ENCODE measurements around the gene KCNH1.
"Not testable (repeated sequence)": the region's sequence is repeated elsewhere in the genome, so short reads cannot be mapped to it uniquely, and the experiment has no call there.

The KCNH1 gene

DNA sequence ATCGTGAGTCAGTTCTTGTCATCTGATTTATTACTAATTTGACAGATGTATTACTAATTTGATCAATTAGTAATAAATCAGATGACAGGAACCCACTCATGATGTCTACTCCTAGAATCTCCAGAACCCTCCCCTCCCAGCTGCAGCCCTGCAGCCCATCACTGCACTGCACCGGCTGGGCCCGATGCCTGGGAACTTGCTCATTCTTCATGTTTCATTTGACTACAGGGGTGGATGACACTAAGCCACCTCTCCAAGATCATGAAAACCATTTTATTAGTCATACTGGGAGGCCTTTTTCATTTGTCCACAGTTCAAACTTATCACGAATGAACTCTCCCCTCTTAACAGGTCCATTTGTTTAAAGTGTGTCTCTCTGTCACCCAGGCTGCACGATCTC is 41.0 kb downstream of the KCNH1 start:
- no peak for DNase-seq

DNA sequence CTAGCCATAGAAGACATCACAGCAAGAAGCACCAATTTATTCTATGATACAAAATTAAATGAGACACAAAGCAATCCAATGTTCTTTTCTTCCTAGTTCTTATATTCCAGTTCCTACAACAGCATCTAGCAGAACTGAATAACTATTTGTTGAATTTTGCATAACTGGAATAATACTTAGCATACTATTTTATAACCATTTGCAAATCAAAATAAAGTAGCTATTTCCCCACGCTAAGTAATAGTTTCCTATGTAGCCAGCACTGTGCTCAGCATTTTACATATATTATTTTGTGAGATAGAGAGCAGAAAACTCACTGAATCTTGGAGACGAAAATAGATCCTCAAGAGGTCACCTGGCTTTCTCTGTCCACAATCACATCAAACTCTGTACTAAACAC is 42.1 kb downstream of the KCNH1 start:
- no peak for DNase-seq

DNA sequence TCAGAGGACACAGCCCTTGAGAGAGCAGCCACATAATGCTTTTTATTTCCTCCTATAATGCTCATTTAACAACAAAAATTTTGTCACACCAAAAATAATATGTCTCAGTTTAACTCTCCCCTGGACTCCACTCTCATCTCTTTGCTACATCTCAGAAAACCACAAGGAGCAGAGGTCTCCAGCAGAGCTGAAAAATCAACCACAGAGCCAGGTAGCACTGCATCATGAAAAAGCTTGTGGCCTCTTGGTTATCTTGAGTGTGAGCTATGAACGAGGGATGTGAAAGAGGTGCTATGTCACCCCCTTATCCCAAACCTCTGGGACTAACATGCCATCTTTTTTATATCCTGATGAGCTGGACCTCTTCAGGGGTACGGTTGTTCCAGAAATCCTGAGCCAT is 44.4 kb downstream of the KCNH1 start:
- DNase-seq: no peak

DNA sequence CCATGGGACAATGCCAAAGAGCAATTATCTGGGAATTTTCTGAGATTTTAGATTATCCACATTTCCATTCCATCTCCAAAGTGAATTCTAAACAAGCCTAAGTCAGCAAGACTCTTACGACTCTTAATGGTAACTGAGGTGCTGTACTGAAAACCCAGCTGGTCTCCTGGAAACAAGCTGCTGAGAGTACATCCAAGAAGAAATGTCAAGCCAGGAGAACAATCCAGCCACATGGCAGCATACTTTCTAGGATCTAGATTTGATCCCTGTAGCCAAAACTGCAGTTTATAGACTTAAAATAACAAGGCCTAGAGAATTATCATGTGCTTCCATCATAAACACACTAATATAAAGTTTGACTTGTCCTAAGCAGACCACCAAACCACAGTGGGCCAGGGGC is 45.8 kb downstream of the KCNH1 start:
- no peak for DNase-seq

DNA sequence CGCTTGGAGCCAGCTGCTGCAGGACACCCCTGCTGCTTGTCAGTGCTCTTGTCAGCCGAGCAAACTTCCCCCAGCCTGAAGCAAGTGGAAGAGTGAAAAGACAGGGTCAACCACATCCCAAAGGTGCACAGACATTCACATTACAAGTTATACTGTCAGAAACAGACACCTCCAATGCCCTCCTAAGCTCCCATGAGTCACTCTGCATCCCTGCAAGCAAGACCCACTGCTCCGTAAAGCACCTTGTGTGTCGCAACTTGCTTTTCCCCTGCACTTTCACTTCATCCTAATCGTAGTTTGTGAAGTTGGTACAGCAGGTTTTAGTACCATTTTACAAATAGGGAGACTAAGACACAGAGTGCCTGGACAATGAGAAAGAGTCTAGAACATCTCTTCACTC is 51.1 kb downstream of the KCNH1 start:
- no peak for DNase-seq

DNA sequence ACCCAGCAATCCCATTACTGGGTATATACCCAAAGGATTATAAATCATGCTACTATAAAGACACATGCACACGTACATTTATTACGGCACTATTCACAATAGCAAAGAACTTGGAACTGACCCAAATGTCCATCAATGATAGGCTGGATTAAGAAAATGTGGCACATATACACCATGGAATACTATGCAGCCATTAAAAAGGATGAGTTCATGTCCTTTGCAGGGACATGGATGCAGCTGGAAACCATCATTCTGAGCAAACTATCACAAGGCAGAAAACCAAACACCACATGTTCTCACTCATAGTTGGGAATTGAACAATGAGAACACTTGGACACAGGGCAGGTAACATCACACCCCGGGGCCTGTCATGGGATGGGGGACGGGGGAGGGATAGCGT is 52.5 kb downstream of the KCNH1 start:
- not testable (repeated sequence) for DNase-seq

DNA sequence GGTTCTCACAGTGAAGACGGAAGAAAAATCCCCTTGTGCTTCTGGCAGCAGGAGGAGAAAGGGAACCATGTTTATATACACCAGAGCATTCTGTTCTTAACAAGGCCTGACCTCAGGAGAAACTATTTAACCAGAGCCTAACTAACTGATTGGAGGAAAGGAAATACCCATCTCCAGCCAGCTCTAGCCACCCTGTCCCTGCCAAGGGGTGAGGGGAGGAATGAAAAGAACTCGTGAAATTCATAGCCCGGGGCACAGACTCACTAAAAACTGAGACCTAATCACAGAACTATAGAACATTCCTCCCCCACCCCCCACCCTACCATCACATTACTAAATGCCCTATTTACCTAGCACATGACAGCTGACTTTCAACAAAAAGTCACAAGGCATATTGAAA is 65.0 kb downstream of the KCNH1 start:
- DNase-seq: peak; percentile 29

DNA sequence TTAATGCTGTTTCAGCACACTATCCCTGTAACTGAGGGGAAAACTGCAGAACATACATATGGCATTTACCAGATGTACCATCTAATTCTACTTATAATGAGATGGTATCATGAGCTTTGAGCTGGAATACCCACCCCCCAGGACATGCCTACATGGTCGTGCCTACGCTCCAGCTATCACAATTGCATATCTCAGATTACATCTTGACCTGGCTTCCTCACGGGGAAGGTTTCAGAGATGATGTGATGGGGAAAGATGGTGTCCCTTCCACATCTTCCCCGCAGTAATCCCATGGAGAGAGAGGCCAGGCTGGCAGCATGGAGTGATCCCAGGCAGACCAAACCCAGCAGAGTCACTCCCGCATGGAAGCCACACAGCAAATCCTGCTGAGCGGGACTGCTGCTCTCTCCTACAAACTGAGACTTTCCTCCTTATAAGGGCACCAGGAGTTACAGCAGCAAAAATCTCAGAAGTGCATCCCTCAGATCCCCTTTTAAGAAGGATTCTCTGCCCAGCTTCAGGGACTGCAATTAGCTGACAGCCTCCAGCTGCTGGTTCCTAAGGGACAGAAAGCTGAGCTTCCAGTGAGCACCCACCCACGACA is 67.1 kb downstream of the KCNH1 start:
- no peak for DNase-seq

DNA sequence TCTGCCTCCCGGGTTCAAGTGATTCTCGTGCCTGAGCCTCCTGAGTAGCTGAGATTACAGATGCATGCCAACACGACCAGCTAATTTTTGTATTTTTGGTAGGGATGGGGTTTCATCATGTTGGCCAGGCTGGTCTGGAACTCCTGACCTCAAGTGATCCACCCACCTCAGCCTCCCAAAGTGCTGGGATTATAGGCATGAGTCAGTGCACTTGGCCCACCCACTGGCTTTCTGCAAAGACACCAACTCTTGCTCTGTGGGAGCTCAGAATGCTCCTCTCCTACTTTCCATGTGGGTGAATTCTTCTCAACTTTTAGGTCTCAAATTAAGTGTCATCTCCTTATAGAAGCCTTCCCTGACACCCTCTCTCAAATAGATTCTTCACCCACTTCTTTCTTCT is 92.1 kb downstream of the KCNH1 start:
- DNase-seq: not testable (repeated sequence)

DNA sequence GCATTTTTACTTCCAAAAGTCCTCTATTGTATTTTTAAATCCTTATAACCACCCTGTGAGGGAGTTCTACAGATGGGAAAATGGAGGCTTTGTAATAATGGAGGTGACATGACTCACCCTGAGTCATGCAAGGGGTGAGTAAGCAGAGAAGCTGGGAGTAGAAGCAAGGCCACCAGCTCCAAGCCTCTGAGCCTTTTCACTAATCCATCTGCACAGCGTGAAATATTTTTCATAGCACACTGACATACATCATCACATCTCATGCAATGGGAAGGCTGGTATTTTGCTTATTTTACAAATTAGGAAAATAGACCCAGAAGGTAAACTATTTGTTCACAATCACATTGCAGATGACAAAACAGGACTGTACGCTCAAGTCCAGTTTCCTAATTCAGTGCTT is 96.9 kb downstream of the KCNH1 start:
- DNase-seq: no peak

DNA sequence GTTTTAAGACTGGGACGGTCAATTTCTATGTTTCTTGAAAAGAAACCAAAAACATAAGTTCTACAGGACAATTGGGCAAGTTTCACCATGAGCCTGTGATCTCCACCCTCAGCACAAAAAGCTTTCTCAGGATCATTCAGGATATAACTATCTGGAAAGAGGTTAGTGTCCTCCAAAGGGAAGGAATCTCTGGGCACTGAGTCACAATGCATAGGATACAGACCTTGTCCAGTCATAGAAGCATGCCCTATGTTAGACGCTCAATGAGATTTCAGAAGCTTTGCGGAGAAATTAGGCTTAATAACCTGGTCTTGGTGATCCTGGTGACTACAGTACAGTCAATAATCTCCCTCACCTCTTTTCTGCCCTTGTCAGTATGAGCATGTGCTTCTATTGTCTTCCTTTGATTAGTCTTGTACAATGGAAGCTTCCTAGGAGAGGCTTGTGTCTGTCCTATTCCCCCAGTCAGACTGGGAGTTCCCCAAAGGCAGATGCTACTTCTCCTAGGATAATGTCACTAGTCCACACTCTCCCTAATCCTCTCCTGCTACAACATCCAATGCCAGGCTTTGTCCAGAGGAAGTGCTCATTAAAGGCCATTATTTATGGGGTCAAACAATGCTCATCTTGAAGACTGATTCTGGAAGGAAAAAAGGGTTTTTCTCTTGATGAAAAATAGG is 97.4 kb downstream of the KCNH1 start:
- no peak for DNase-seq

DNA sequence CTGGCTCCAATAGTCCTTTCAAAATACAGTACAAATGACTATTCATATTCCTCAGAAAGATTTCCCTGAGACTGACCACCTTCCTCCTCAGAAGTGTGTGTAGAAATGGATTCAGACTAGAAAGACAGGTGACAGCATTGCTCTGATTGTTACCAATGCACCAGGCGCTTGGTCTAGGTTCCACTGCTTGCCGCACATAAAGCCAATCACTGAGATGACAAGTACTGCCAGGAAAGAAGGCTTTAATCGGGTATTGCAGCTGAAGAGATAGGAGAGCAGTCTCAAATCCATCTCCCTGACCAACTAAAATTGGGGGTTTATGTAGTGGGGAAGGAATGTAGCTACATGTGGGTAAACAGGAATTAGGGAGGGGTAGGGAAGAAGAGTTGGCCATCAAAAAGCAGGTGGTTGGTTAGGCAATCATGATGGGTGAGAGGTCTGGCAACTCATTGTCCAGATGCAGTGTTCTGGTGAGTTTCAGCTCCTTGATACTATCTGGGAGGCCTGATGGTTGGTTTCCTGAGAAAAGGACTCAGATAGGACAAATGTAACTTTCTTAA is 98.0 kb downstream of the KCNH1 start:
- DNase-seq: no peak

DNA sequence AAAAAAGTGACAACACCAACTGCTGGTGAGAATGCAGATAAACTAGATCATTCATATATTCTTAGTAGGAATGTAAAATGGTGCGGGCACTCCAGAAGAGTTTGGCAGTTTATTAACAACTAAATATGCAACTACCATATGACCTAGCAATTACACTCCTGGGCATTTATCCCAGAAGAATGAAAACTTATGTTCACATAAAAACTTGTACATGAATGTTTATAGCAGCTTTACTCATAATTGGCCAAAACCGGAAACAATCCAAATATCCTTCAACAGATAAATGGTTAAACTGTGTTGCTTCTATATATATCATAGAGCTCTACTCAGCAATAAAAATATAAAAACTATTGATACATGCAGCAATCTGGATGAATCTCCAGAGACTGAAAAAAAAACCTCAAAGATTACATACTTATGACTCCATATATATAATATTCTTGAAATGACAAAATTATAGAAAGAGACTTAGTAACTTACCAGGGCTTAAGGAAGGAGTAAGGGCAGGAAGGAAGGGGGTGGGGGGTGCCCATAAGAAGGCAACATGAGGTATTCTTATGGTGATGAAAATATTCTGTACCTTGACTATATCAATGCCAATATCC is 99.9 kb downstream of the KCNH1 start:
- no peak for DNase-seq

DNA sequence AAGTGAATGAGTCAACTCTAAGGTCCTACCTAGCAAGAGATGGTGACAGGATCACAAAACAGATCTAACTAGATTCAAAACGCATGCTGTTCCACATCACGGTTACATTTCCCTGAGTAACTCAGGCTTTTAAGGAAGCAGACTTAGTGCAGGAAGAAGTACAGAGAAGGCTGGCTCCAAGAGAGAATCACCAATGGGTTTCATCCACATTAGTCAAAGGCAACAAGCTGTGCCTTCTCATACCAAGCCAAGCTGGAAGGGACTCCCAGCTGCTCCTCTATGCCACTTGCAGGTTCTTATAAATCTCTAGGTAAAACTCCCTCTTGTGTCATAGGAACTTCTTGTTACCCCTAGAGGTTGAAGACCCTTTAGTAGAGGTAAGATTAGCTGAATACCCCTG is 109.0 kb downstream of the KCNH1 start:
- no peak for DNase-seq

DNA sequence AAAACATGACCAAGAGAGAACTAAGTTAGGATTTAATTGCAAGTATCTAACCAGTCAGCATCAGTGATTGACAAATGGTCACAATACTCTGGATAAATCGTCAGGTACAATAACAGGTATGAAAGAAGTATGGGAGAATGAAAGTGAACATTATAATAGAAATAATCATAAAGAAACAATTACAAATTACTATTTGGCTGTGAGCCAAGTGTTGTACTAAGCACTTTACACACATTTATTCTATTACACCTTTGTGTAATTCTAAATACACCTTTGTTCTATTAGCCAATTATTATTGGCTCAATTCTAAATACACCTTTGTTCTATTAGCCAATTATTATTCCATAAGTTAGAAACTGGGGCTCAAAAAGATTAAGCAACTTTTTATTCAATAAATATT is 114.7 kb downstream of the KCNH1 start:
- DNase-seq: no peak

DNA sequence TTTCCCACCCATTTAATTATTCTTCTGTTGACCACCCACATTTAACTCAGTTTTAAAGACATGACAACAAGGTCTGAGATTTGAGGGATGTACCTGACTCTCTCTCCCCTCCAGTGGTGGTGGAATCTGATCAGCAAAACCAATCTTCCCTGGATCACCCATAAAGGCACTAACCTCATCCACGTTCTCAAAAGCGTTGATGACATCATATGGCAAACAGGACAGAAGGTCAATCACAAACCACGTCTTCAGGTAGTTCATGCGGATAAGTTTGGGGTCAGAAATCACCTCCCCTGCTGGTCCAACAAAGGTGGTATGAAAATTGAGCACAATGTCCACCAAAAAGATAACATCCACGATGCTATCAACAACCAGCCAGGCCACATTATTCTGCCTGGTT is 115.3 kb downstream of the KCNH1 start:
- no peak for DNase-seq

DNA sequence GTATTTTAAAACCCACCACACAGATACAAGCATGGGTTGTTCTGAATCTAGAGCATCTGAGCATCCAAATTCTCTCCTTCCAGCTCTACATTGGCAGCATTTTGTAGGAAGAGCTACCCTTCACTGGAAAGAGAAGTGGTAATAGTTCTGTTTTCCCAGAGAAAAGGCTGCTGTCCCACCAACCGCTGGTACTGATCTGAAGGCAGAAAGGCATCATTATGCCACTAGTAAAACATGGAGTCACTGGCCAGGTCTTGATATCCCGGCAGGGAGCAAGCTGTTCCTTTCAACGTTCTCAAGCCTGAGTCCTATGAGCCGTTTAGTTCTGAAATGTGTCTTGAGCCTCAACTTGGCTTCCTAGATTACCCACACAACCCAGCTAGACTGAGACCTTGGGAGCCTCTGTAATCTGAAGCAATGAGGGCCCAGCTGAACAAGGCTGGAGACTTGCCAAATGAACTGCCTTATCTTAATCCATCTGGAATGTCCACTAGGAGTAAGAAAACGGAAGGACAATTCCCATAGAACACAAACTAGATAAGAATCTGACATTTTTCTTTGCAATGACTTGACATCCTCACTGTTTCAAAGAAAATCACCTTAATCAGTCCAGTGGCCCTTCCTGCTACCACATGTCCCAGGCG is 116.8 kb downstream of the KCNH1 start:
- DNase-seq: no peak

DNA sequence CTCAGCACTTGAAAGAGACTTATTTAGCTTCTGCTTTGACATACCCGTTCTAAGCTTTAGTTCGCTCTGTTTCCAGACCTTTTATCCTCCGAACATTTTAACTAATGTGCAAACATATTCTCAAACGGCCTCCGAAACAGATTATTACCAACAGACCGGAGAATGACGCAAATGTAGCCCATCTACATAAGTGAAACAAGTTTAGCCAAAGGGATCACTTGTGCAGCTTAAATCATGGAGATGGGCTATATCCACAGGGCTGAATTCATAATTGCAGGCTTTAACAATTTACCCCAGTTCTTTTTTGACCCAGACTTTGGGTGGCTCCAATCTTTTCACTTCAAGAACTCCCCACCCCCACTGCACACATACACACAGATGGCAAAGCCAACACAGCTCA is 119.7 kb downstream of the KCNH1 start:
- DNase-seq: no peak

DNA sequence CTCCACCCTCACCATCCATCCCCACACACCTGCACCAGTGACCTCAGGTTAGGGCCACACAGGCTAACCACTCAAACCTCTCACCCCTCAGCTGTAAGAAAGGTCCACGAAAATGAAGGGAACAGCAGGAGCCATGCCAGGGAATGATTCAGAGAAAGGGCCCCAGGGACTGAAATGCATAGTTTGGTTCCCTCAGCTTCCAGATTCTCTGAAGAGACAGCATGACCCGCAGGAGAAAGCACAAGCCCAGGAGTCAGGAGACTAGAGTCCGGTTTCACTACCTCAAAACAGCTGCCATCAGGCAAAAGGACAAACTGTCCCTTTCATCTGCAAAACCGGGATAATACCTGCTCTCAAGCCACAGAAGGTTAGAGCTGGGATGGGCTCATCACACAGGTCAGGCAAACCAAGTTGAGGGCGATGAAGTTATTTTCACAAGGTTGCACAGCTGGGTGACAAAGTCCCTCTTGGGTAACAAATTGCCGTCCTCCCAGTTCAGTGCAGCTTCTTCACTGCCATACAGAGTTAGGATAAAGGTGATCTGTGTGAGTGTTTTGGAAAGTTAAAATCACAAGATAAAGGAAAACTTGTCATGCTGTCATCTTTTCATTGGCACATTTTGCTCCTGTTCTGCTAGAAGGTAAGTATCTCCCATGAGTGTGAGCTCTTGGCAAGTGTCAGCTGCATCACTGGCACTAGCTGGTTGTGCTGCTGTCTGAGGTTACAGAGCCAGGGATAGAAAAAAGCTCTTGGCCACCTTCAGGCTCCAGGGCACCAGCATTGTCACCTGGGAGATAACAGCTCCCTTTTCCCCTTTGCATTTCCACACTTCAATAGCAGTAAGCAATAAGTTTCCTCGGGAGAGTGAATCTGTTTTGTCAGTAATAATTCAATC is 120.4 kb downstream of the KCNH1 start:
- DNase-seq: no peak

DNA sequence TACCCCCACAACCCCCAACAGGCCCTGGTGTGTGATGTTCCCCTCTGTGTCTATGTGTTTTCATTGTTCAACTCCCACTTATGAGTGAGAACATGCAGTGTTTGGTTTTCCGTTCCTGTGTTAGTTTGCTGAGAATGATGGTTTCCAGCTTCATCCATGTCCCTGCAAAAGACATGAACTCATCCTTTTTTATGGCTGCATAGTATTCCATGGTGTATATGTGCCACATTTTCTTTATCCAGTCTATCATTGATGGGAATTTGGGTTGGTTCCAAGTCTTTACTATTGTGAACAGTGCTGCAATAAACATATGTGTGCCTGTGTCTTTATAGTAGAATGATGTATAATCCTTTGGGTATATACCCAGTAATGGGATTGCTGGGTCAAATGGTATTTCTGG is 122.8 kb downstream of the KCNH1 start:
- DNase-seq: not testable (repeated sequence)

DNA sequence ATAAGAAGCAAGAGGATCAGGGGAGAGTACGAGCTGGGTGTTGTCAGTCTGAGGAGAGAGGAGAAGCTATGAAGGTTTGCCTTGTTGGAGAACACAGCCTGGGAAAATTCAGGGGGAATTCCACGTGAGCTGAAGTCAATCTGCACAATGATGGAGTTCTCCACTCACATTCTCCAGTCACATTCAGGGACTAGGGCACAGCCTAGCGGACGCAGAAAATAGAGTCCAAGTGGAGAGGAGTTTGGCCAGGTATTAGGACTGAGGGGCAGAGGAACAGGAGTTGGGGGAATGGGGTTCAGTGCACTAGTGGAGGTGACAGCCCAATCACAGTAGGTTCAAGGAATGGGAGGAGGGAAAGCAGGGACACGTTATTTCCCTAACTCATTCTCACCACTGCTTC is 124.0 kb downstream of the KCNH1 start:
- DNase-seq: no peak

DNA sequence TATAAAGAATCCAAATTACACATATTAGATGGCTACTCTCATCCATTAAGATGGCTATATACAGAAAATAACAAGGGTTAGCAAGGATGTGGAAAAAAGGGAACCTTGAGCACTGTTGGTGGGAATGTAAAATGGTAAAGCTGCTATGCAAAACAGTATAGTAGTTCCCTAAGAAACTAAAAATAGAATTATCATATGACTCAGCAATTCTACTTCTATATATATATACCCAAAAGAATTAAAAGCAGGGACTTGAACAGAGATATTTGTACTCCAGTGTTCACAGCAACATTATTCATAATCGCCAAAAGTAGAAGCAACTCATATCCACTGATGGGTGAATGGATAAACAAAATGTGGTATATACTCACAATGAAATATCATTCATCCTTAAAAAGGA is 126.1 kb downstream of the KCNH1 start:
- no peak for DNase-seq

DNA sequence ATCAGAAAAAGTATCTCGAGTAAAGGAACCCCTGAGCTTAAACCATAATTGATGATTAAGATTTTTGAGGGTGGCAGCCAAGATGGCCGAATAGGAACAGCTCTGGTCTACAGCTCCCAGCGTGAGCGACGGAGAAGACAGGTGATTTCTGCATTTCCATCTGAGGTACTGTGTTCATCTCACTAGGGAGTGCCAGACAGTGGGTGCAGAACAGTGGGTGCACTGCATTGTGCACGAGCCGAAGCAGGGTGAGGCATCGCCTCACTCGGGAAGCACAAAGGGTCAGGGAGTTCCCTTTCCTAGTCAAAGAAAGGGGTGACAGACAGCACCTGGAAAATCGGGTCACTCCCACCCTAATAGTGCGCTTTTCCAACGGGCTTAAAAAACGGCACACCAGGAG is 138.0 kb downstream of the KCNH1 start:
- not testable (repeated sequence) for DNase-seq
